ENCODE measurements around the gene PTRHD1.

The PTRHD1 gene

GRCh38 chr2:24820598-24821432 lies 27.6 kb upstream of the PTRHD1 start:
- peaks cover 92% of the 10 kb centered on the region for H3K36me3 ChIP-seq (ENCODE audit: control insufficient read depth, insufficient read depth, low read length)
- 89 to 91% methylated on average over 14 to 16 of the region's 17 CpGs for WGBS, 2 experiments (ENCODE audit: insufficient coverage in 2 of 2)
- H3K4me3 ChIP-seq (ENCODE audit: extremely low read depth, insufficient read depth, low read length, poor library complexity, severe bottlenecking), result no peak overlapping the region
- H3K27ac ChIP-seq (ENCODE audit: low read depth, low read length, severe bottlenecking), result no peak overlapping the region
- peaks cover 25% of the 10 kb centered on the region for H3K4me1 ChIP-seq (ENCODE audit: control insufficient read depth, insufficient read depth, low read length, poor library complexity, severe bottlenecking)
- no peaks in the 10 kb centered on the region for H3K9me3 ChIP-seq (ENCODE audit: control insufficient read depth, low read length)

- peaks cover 98% of the 10 kb centered on the region for H3K36me3 ChIP-seq (ENCODE audit: control insufficient read depth, insufficient read depth, low read length)
- H3K4me1 ChIP-seq (ENCODE audit: control insufficient read depth, insufficient read depth, low read length, poor library complexity, severe bottlenecking), result peaks cover 31% of the 10 kb centered on the region
- H3K4me3 ChIP-seq (ENCODE audit: extremely low read depth, insufficient read depth, low read length, poor library complexity, severe bottlenecking), result no peak overlapping the region
- no peaks in the 10 kb centered on the region for H3K9me3 ChIP-seq (ENCODE audit: control insufficient read depth, low read length)
- WGBS, 2 experiments (ENCODE audit: insufficient coverage in 2 of 2), result 96 to 97% methylated on average over 7 of the region's 7 CpGs
- H3K27ac ChIP-seq (ENCODE audit: low read depth, low read length, severe bottlenecking), result no peak overlapping the region
These were observed 27.0 kb upstream of the PTRHD1 start for GRCh38 chr2:24820175-24820513.

GRCh38 chr2:24819442-24820174 lies 26.4 kb upstream of the PTRHD1 start:
- H3K9me3 ChIP-seq (ENCODE audit: control insufficient read depth, low read length), result no peaks in the 10 kb centered on the region
- no peak overlapping the region for H3K4me3 ChIP-seq (ENCODE audit: extremely low read depth, insufficient read depth, low read length, poor library complexity, severe bottlenecking)
- 92 to 97% methylated on average over 8 to 15 of the region's 21 CpGs for WGBS, 2 experiments (ENCODE audit: insufficient coverage in 2 of 2)
- H3K4me1 ChIP-seq (ENCODE audit: control insufficient read depth, insufficient read depth, low read length, poor library complexity, severe bottlenecking), result peaks cover 33% of the 10 kb centered on the region
- no peak overlapping the region for H3K27ac ChIP-seq (ENCODE audit: low read depth, low read length, severe bottlenecking)
- peaks cover 98% of the 10 kb centered on the region for H3K36me3 ChIP-seq (ENCODE audit: control insufficient read depth, insufficient read depth, low read length)

- Histone ChIP-seq H3K9me3 (ENCODE audit: control insufficient read depth, low read length) (no peaks in the 10 kb centered on the region), H3K4me1 (ENCODE audit: control insufficient read depth, insufficient read depth, low read length, poor library complexity, severe bottlenecking) (peaks cover 34% of the 10 kb centered on the region), H3K4me3 (ENCODE audit: extremely low read depth, insufficient read depth, low read length, poor library complexity, severe bottlenecking) (no peak overlapping the region), H3K36me3 (ENCODE audit: control insufficient read depth, insufficient read depth, low read length) (peaks cover 98% of the 10 kb centered on the region), H3K27ac (ENCODE audit: low read depth, low read length, severe bottlenecking) (peak overlapping the region; percentile 29)
- 84% methylated on average over 9 of the region's 9 CpGs for WGBS, 2 experiments (ENCODE audit: insufficient coverage in 2 of 2)
These were observed 25.6 kb upstream of the PTRHD1 start for GRCh38 chr2:24818721-24819167.

GRCh38 chr2:24816884-24817283 lies 23.7 kb upstream of the PTRHD1 start:
- Histone ChIP-seq H3K36me3 (ENCODE audit: control insufficient read depth, insufficient read depth, low read length) (peaks cover 89% of the 10 kb centered on the region), H3K4me3 (ENCODE audit: extremely low read depth, insufficient read depth, low read length, poor library complexity, severe bottlenecking) (no peak overlapping the region), H3K27ac (ENCODE audit: low read depth, low read length, severe bottlenecking) (peak overlapping the region; percentile 81), H3K4me1 (ENCODE audit: control insufficient read depth, insufficient read depth, low read length, poor library complexity, severe bottlenecking) (peaks cover 34% of the 10 kb centered on the region), H3K9me3 (ENCODE audit: control insufficient read depth, low read length) (no peaks in the 10 kb centered on the region)
- WGBS, 2 experiments (ENCODE audit: insufficient coverage in 2 of 2), result 88 to 100% methylated on average over 1 of the region's 4 CpGs

GRCh38 chr2:24816404-24816803 lies 23.2 kb upstream of the PTRHD1 start:
- Histone ChIP-seq H3K9me3 (ENCODE audit: control insufficient read depth, low read length) (no peaks in the 10 kb centered on the region), H3K36me3 (ENCODE audit: control insufficient read depth, insufficient read depth, low read length) (peaks cover 84% of the 10 kb centered on the region), H3K27ac (ENCODE audit: low read depth, low read length, severe bottlenecking) (peak overlapping the region; percentile 81), H3K4me3 (ENCODE audit: extremely low read depth, insufficient read depth, low read length, poor library complexity, severe bottlenecking) (no peak overlapping the region), H3K4me1 (ENCODE audit: control insufficient read depth, insufficient read depth, low read length, poor library complexity, severe bottlenecking) (peaks cover 34% of the 10 kb centered on the region)
- 93 to 100% methylated on average over 6 of the region's 6 CpGs for WGBS, 2 experiments (ENCODE audit: insufficient coverage in 2 of 2)

GRCh38 chr2:24815171-24815570 lies 22.0 kb upstream of the PTRHD1 start:
- Histone ChIP-seq H3K27ac (ENCODE audit: low read depth, low read length, severe bottlenecking) (no peak overlapping the region), H3K9me3 (ENCODE audit: control insufficient read depth, low read length) (no peaks in the 10 kb centered on the region), H3K4me3 (ENCODE audit: extremely low read depth, insufficient read depth, low read length, poor library complexity, severe bottlenecking) (no peak overlapping the region), H3K36me3 (ENCODE audit: control insufficient read depth, insufficient read depth, low read length) (peaks cover 79% of the 10 kb centered on the region), H3K4me1 (ENCODE audit: control insufficient read depth, insufficient read depth, low read length, poor library complexity, severe bottlenecking) (peaks cover 34% of the 10 kb centered on the region)
- WGBS, 2 experiments (ENCODE audit: insufficient coverage in 2 of 2), result 100% methylated on average over 1 of the region's 4 CpGs; no CpG with 5 or more reads in 1 of the 2 experiments

GRCh38 chr2:24814516-24814915 lies 21.3 kb upstream of the PTRHD1 start:
- Histone ChIP-seq H3K36me3 (ENCODE audit: control insufficient read depth, insufficient read depth, low read length) (peaks cover 79% of the 10 kb centered on the region), H3K27ac (ENCODE audit: low read depth, low read length, severe bottlenecking) (no peak overlapping the region), H3K4me3 (ENCODE audit: extremely low read depth, insufficient read depth, low read length, poor library complexity, severe bottlenecking) (no peak overlapping the region), H3K9me3 (ENCODE audit: control insufficient read depth, low read length) (no peaks in the 10 kb centered on the region), H3K4me1 (ENCODE audit: control insufficient read depth, insufficient read depth, low read length, poor library complexity, severe bottlenecking) (peaks cover 34% of the 10 kb centered on the region)
- 100% methylated on average over 1 of the region's 4 CpGs for WGBS, 2 experiments (ENCODE audit: insufficient coverage in 2 of 2)

- Histone ChIP-seq H3K4me3 (ENCODE audit: extremely low read depth, insufficient read depth, low read length, poor library complexity, severe bottlenecking) (no peak overlapping the region), H3K9me3 (ENCODE audit: control insufficient read depth, low read length) (no peaks in the 10 kb centered on the region), H3K4me1 (ENCODE audit: control insufficient read depth, insufficient read depth, low read length, poor library complexity, severe bottlenecking) (peaks cover 31% of the 10 kb centered on the region), H3K27ac (ENCODE audit: low read depth, low read length, severe bottlenecking) (no peak overlapping the region), H3K36me3 (ENCODE audit: control insufficient read depth, insufficient read depth, low read length) (peaks cover 71% of the 10 kb centered on the region)
- 98% methylated on average over 4 of the region's 4 CpGs for WGBS, 2 experiments (ENCODE audit: insufficient coverage in 2 of 2)
These were observed 20.5 kb upstream of the PTRHD1 start for GRCh38 chr2:24813691-24814137.

- 92% methylated on average over 2 of the region's 4 CpGs; no CpG with 5 or more reads in 1 of the 2 experiments for WGBS, 2 experiments (ENCODE audit: insufficient coverage in 2 of 2)
- Histone ChIP-seq H3K27ac (ENCODE audit: low read depth, low read length, severe bottlenecking) (no peak overlapping the region), H3K4me1 (ENCODE audit: control insufficient read depth, insufficient read depth, low read length, poor library complexity, severe bottlenecking) (no peaks in the 10 kb centered on the region), H3K9me3 (ENCODE audit: control insufficient read depth, low read length) (no peaks in the 10 kb centered on the region), H3K36me3 (ENCODE audit: control insufficient read depth, insufficient read depth, low read length) (peaks cover 58% of the 10 kb centered on the region), H3K4me3 (ENCODE audit: extremely low read depth, insufficient read depth, low read length, poor library complexity, severe bottlenecking) (no peak overlapping the region)
These were observed 16.3 kb upstream of the PTRHD1 start for GRCh38 chr2:24809316-24810007.

Data from mesodermal cell (in vitro differentiated cells).